ENCODE measurements around the gene PROC. TPM values are rescaled to one million over a fixed set of nuclear protein-coding genes. Genes with fewer than 3 reads are reported as not detected.
"Not testable (repeated sequence)": the region's sequence is repeated elsewhere in the genome, so short reads cannot be mapped to it uniquely, and the experiment has no call there.

Gene PROC
- total RNA-seq, 1 donor from 2014 or later = not detected

DNA sequence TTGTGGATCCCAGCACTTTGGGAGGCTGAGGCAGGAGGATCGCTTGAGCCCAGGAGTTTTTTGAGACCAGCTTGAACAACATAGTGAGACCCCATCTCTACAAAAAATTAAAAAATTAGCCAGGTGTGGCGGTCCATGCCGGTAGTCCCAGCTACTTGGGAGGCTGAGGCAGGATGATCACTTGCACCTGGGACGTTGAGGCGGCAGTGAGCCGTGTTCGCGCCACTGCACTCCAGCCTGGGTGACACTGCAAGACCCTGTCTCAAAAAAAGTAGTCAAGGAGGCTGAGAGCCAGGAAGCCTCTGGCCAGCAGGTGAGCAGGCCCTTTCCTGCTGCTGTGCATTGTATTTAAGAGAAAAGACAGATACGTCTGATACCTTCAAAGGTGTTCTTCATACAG is 11.1 kb upstream of the PROC start:
- no peaks in the 10 kb centered on the region for H3K36me3 ChIP-seq
- DNase-seq (ENCODE audit: extremely low spot score in 2 of 2) = peak in 1 of 2 donors; percentile 85
- no peaks in the 10 kb centered on the region for H3K9me3 ChIP-seq
- no peaks in the 10 kb centered on the region for H3K27me3 ChIP-seq
- H3K4me1 ChIP-seq = peaks cover 25% of the 10 kb centered on the region
- intact Hi-C loops (cut with DNase I) = no loop called here
- no peak overlapping the region for H3K4me3 ChIP-seq
- TF ChIP-seq, protein P1, sequence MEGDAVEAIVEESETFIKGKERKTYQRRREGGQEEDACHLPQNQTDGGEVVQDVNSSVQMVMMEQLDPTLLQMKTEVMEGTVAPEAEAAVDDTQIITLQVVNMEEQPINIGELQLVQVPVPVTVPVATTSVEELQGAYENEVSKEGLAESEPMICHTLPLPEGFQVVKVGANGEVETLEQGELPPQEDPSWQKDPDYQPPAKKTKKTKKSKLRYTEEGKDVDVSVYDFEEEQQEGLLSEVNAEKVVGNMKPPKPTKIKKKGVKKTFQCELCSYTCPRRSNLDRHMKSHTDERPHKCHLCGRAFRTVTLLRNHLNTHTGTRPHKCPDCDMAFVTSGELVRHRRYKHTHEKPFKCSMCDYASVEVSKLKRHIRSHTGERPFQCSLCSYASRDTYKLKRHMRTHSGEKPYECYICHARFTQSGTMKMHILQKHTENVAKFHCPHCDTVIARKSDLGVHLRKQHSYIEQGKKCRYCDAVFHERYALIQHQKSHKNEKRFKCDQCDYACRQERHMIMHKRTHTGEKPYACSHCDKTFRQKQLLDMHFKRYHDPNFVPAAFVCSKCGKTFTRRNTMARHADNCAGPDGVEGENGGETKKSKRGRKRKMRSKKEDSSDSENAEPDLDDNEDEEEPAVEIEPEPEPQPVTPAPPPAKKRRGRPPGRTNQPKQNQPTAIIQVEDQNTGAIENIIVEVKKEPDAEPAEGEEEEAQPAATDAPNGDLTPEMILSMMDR (IDR thresholded peaks at IDR 0.05) = no peak
- no peak for TF ChIP-seq POLR2AphosphoS5 (IDR thresholded peaks at IDR 0.05; ENCODE audit: insufficient read depth in 1 of 2, low read depth in 1 of 2)
- TF ChIP-seq POLR2A (IDR thresholded peaks at IDR 0.05) = no peak
- H3K27ac ChIP-seq = peak overlapping the region; percentile 96

DNA sequence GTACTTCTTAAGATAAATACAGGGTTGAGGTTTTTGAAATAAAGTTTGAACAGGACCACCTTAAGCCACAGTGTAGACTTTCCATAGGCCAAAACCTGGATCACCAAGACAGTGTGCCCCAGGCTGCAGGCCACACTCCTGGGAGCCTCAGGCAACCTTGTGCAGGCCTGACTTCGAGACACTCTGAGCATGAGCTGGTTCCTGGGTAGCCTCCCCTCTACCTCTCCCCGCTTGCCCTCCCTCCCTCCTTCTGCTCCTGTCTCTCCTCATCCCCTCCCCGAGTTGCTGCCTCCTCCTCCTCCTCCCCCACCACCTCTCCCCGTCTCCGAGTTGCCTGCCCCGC is 10.6 kb upstream of the PROC start:
- no peaks in the 10 kb centered on the region for H3K9me3 ChIP-seq
- peak overlapping the region; percentile 96 for H3K27ac ChIP-seq
- H3K27me3 ChIP-seq = no peaks in the 10 kb centered on the region
- H3K4me3 ChIP-seq = peak overlapping the region; percentile 50 to 66
- intact Hi-C loops (cut with DNase I) = loop anchor here (2.0 kb wide), 1 partner anchor 21 kb away; the partner anchor contains the start of gene MAP3K2
- DNase-seq (ENCODE audit: extremely low spot score in 2 of 2) = no peak
- TF ChIP-seq, protein P1 (IDR thresholded peaks at IDR 0.05) = no peak
- TF ChIP-seq POLR2AphosphoS5 (IDR thresholded peaks at IDR 0.05; ENCODE audit: insufficient read depth in 1 of 2, low read depth in 1 of 2) = peak in 1 of 2 donors; percentile 1
- H3K36me3 ChIP-seq = no peaks in the 10 kb centered on the region
- H3K4me1 ChIP-seq = peaks cover 28% of the 10 kb centered on the region

DNA sequence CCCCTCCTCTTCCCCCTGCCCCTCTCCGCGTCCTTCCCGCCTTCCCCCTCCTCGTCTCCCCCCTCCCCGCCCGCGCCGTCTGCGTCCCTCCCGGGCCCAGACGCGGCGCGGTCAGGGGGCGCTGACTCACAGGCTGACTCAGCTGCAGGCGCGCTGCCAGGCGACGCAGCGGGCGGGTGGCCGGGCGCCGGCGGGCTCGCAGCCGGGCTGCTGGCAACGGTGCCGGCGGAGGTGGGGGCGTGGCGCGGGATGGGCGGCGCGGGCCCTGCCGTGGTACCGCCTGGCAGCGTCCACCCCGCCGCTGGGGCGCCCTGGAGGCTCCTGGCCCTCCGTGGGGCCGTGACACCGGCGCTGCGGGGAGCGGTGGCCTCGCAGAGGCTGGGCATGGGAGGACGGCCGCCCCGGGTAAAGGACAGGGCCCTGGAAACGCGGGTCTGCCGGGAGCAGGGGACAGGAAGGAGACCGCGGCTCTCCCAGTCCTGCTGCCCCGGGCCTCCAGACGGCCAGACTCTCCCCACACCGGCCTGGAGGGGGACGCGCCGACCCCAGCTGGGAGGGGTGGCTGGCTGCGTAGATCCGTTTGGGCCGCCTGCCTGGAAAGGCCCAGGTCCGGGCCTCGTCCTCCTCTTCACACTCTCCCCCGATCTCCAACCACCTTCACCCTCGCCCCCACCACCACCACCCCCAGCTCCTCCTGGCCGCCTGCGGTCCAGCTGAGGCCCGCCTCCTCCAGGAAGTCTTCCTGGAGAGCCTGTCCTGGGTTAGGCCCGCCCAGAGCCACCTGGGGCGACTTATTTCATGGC is 10.0 kb upstream of the PROC start:
- TF ChIP-seq, protein P1 (IDR thresholded peaks at IDR 0.05) = no peak
- TF ChIP-seq POLR2A (IDR thresholded peaks at IDR 0.05) = peak in 1 of 2 donors; percentile 60
- TF ChIP-seq POLR2AphosphoS5 (IDR thresholded peaks at IDR 0.05; ENCODE audit: insufficient read depth in 1 of 2, low read depth in 1 of 2) = peak in 1 of 2 donors; percentile 31
- Histone ChIP-seq H3K4me1 (peaks cover 28% of the 10 kb centered on the region), H3K27ac (peak overlapping the region; percentile 96), H3K4me3 (peak overlapping the region; percentile 50 to 66), H3K9me3 (no peaks in the 10 kb centered on the region), H3K36me3 (no peaks in the 10 kb centered on the region), H3K27me3 (no peaks in the 10 kb centered on the region)
- peak in 1 of 2 donors; percentile 90 for DNase-seq (ENCODE audit: extremely low spot score in 2 of 2)
- intact Hi-C loops (cut with DNase I) = loop anchor here (2.0 kb wide), 1 partner anchor 21 kb away; the partner anchor contains the start of gene MAP3K2

DNA sequence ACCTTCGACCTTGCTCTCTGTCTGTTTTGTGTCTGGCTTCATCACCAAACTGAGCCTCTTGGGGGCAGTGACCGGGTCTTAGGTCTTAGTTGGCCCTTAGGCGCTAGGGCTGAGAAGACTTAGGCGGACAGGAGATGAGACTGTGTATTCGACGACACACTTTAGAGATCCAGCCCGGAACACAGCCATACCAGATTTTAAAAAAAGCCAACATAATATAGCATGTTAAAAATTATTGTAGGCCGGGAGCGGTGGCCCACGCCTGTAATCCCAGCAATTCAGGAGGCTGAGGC is 9.5 kb upstream of the PROC start:
- Histone ChIP-seq H3K27me3 (no peaks in the 10 kb centered on the region), H3K4me3 (peak overlapping the region in 1 of 2 donors; percentile 66), H3K27ac (peak overlapping the region; percentile 96), H3K9me3 (no peaks in the 10 kb centered on the region), H3K4me1 (peaks cover 31% of the 10 kb centered on the region), H3K36me3 (no peaks in the 10 kb centered on the region)
- TF ChIP-seq POLR2A (IDR thresholded peaks at IDR 0.05) (no peak), POLR2AphosphoS5 (IDR thresholded peaks at IDR 0.05; ENCODE audit: insufficient read depth in 1 of 2, low read depth in 1 of 2) (peak in 1 of 2 donors; percentile 4)
- TF ChIP-seq, protein P1 (IDR thresholded peaks at IDR 0.05) = no peak
- intact Hi-C loops (cut with DNase I) = loop anchor here (2.0 kb wide), 1 partner anchor 22 kb away; the partner anchor contains the start of gene MAP3K2
- no peak for DNase-seq (ENCODE audit: extremely low spot score in 2 of 2)

DNA sequence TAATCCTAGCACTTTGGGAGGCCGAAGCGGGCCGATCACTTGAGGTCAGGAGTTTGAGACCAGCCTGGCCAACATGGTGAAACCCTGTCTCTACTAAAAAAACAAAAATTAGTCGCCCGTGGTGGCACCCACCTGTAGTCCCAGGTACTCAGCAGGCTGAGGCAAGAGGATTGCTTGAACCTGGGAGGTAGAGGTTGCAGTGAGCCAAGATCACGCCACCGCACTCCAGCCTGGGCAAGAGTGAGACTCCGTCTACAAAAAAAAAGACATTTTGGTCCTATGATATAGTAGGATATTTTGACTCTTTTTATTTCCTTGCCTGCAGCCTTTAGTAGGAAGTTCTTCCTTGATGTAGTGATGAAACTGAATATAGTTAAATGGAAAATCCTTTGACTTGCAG is 8.5 kb upstream of the PROC start:
- not testable (repeated sequence) for H3K36me3 ChIP-seq, H3K9me3 ChIP-seq, H3K4me3 ChIP-seq, H3K27me3 ChIP-seq
- Histone ChIP-seq H3K4me1 (peaks cover 38% of the 10 kb centered on the region), H3K27ac (peak overlapping the region; percentile 66)
- DNase-seq (ENCODE audit: extremely low spot score in 2 of 2) = peak; percentile 31 to 52
- intact Hi-C loops (cut with DNase I) = loop anchor here (2.0 kb wide), 1 partner anchor 23 kb away; the partner anchor contains the start of gene MAP3K2

All from vagina (tissue), 2 donors.